ENCODE data around the gene PLD2. TPM values are rescaled to one million over a fixed set of nuclear protein-coding genes. Genes with fewer than 3 reads are reported as not detected.
A peak's percentile ranks its signal among the peaks of the same experiment; 100 is the strongest.

Gene PLD2
- total RNA-seq, 1 donor from 2014 or later: 77.3 TPM

DNA sequence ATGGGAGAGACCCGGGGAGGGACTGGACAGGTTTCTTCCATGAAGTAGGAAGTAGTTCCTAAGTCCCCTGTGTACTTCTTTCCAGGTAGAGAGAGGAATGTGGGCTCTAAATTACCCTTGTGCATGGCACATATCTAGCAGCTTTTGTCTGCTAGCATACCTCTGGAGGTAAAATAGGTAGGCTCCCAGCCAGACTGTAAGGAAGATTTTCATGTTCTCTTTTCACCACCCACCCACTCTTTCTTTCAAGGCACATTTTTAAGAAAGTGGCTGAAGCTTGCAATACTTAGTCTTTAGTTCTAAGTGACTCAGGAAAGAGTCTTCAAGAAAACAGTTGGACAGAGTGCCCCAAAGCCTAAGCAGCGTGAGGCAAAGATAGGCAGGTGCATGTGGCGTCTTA, 35.4 kb downstream of the PLD2 start:
- Mint-ChIP-seq H3K9me3 (no peaks in the 10 kb centered on the region), H3K36me3 (peaks cover 12% of the 10 kb centered on the region), H3K27me3 (ENCODE audit: low read depth) (no peaks in the 10 kb centered on the region), H3K4me3 (no peak overlapping the region), H3K4me1 (peaks cover 24% of the 10 kb centered on the region), H3K27ac (peak overlapping the region; percentile 58)
- no peak for DNase-seq (ENCODE audit: low spot score in 2 of 2, unreplicated experiment in 2 of 2)
- TF ChIP-seq, protein P1, sequence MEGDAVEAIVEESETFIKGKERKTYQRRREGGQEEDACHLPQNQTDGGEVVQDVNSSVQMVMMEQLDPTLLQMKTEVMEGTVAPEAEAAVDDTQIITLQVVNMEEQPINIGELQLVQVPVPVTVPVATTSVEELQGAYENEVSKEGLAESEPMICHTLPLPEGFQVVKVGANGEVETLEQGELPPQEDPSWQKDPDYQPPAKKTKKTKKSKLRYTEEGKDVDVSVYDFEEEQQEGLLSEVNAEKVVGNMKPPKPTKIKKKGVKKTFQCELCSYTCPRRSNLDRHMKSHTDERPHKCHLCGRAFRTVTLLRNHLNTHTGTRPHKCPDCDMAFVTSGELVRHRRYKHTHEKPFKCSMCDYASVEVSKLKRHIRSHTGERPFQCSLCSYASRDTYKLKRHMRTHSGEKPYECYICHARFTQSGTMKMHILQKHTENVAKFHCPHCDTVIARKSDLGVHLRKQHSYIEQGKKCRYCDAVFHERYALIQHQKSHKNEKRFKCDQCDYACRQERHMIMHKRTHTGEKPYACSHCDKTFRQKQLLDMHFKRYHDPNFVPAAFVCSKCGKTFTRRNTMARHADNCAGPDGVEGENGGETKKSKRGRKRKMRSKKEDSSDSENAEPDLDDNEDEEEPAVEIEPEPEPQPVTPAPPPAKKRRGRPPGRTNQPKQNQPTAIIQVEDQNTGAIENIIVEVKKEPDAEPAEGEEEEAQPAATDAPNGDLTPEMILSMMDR (IDR thresholded peaks at IDR 0.05; ENCODE audit: unreplicated experiment): no peak

GRCh38 chr17:4843321-4844000, 36.5 kb downstream of the PLD2 start:
- Mint-ChIP-seq H3K36me3 (peaks cover 11% of the 10 kb centered on the region), H3K4me1 (peaks cover 24% of the 10 kb centered on the region), H3K27ac (no peak overlapping the region), H3K4me3 (no peak overlapping the region), H3K9me3 (no peaks in the 10 kb centered on the region), H3K27me3 (ENCODE audit: low read depth) (no peaks in the 10 kb centered on the region)
- no peak for DNase-seq (ENCODE audit: low spot score in 2 of 2, unreplicated experiment in 2 of 2)
- TF ChIP-seq, protein P1 (IDR thresholded peaks at IDR 0.05; ENCODE audit: unreplicated experiment): no peak

DNA sequence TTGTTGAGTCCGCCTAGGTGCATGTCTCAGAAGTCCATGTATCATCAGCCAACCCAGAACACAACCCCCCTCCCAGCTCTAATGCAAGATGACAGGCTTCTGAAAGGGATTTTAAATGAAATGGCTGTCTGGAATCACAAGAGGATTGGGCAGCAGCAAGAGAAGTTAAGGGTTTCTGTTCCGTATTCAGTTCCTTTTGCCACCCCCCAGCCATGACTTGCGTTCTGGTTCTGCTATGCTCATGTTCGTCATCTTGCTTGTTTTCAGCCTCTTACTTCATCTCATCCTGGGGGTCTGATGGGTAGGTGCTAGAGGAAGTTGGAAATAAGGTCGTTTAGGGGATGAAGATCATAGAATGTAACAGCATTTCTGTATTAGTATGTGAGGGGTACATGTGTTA, 38.2 kb downstream of the PLD2 start:
- Mint-ChIP-seq H3K4me3 (no peak overlapping the region), H3K27ac (no peak overlapping the region), H3K36me3 (peaks cover 11% of the 10 kb centered on the region), H3K4me1 (peaks cover 29% of the 10 kb centered on the region), H3K9me3 (no peaks in the 10 kb centered on the region), H3K27me3 (ENCODE audit: low read depth) (no peaks in the 10 kb centered on the region)
- TF ChIP-seq, protein P1 (IDR thresholded peaks at IDR 0.05; ENCODE audit: unreplicated experiment): no peak
- DNase-seq (ENCODE audit: low spot score in 2 of 2, unreplicated experiment in 2 of 2): no peak

DNA sequence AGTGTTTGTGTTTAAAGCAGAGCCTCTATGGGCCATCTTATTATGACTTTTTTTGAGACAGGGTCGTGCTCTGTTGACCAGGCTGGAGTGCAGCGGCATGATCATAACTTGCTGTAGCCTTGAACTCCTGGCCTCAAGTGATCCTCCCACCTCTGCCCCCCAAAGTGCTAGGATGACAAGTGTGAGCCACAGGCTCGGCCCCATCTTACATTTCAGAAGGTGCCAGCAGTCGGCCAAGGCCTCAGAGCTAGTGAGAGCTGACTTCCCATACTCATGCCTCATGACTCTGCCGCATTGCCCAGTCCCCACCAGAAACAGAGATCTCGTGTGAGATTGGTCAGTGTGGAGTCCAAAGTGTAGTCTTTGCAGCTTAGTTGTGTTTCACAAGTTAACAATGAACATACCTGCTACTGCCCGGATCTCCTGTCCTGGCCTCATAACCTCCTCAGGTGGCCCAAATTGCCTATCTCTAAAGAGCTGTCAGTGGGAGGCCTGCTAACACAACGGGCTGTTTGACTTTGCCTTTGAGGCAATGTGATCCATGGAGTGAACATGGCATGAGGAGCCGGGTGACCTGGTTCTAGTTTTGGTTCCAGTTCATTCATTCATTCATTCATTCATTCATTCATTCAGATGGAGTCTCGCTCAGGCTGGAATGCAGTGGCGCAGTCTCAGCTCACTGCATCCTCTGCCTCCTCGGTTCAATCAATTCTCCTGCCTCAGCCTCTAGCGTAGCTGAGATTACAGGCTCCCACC, 39.9 kb downstream of the PLD2 start:
- Mint-ChIP-seq H3K27ac (no peak overlapping the region), H3K4me1 (peaks cover 36% of the 10 kb centered on the region), H3K36me3 (peaks cover 11% of the 10 kb centered on the region), H3K4me3 (no peak overlapping the region), H3K27me3 (ENCODE audit: low read depth) (no peaks in the 10 kb centered on the region), H3K9me3 (no peaks in the 10 kb centered on the region)
- no peak for DNase-seq (ENCODE audit: low spot score in 2 of 2, unreplicated experiment in 2 of 2)
- TF ChIP-seq, protein P1 (IDR thresholded peaks at IDR 0.05; ENCODE audit: unreplicated experiment): no peak

- no peaks in the 10 kb centered on the region for H3K27me3 Mint-ChIP-seq (ENCODE audit: low read depth)
- TF ChIP-seq, protein P1 (IDR thresholded peaks at IDR 0.05; ENCODE audit: unreplicated experiment): no peak
- peaks cover 11% of the 10 kb centered on the region for H3K36me3 Mint-ChIP-seq
- no peaks in the 10 kb centered on the region for H3K9me3 Mint-ChIP-seq
- peaks cover 52% of the 10 kb centered on the region for H3K4me1 Mint-ChIP-seq
- DNase-seq (ENCODE audit: low spot score in 2 of 2, unreplicated experiment in 2 of 2): no peak
- H3K4me3 Mint-ChIP-seq: no peak overlapping the region
- H3K27ac Mint-ChIP-seq: peak overlapping the region; percentile 96
Observed at GRCh38 chr17:4849011-4849536, 42.1 kb downstream of the PLD2 start.
